A673 (cell line): ENCODE results near the gene ZNF260.

Source experiments
- CTCF ChIP-seq: fragments of 300-800, 200-600 bp; sonication (generic); conservative IDR thresholded peaks from 2 replicates; pipeline ENCODE4 v1.5.1; 2017; ENCODE audit warnings: low read depth, mild to moderate bottlenecking, antibody characterized with exemption, low read length, moderate library complexity, mixed read lengths
- EZH2 ChIP-seq: fragments of 200-600 bp; sonication (generic); IDR thresholded peaks from 2 replicates; pipeline ENCODE4 v1.6.1; 2017; ENCODE audit warnings: borderline replicate concordance, low read depth, mild to moderate bottlenecking, mixed read lengths, antibody characterized with exemption, low read length; ENCODE audit not compliant: poor library complexity, severe bottlenecking

GRCh38 chr19:36574741-36575140, 46.7 kb upstream of the ZNF260 start:
- no peak for TF ChIP-seq CTCF
- TF ChIP-seq EZH2: no peak
